CD1c-positive myeloid dendritic cell (primary cell): ENCODE results near the gene TARM1.
A peak's percentile ranks its signal among the peaks of the same experiment; 100 is the strongest.

Experiments
- DNase-seq: peaks from one replicate; pipeline ENCODE4 v3.0.0-alpha.2; 2016; ENCODE audit errors: extremely low spot score

The TARM1 gene

DNA sequence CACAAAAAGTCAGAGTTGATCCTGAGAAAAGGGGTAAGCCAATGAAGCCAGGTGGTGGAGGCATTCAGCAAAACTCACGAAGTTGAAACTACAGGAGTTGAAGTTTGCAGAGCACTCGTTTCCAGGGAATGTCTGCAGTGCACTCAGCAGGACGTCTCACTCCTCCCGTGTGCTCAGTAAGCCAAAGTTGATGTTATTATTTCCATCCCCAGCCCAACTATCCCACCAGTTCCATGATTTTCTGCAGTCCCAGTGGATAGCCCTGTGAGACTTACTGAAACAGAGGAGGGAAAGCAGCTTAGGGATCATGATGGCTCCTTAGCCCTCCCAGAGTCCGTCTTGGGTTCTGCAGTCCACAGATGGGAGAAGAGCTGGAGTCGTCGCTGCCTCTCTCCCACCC lies at the start of gene TARM1:
Gene TARM1 (minus strand): TSS at position 334 of the 400 bp plus-strand sequence. CDS start 25 bp downstream, at position 309.
- DNase-seq, result no peak

DNA sequence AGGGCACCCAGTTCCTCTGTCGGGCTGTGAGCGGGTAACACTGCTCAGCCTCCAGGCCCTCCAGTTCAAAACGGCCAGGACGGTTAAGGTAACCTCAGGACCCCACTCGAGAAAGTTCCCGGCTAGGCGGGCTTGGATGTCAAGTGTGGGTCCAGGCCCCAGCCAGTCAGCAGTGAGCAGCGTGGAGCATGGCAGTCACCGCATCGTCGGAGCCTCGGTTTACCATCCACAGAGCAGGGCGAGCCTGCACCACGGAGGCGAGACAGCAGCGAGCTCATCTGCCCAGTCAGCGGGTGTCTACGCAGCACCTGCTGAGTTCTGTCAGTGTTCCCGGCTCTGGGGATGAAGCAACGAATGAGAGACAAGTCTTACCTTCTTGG lies 48.4 kb upstream of the TARM1 start:
- no peak for DNase-seq

DNA sequence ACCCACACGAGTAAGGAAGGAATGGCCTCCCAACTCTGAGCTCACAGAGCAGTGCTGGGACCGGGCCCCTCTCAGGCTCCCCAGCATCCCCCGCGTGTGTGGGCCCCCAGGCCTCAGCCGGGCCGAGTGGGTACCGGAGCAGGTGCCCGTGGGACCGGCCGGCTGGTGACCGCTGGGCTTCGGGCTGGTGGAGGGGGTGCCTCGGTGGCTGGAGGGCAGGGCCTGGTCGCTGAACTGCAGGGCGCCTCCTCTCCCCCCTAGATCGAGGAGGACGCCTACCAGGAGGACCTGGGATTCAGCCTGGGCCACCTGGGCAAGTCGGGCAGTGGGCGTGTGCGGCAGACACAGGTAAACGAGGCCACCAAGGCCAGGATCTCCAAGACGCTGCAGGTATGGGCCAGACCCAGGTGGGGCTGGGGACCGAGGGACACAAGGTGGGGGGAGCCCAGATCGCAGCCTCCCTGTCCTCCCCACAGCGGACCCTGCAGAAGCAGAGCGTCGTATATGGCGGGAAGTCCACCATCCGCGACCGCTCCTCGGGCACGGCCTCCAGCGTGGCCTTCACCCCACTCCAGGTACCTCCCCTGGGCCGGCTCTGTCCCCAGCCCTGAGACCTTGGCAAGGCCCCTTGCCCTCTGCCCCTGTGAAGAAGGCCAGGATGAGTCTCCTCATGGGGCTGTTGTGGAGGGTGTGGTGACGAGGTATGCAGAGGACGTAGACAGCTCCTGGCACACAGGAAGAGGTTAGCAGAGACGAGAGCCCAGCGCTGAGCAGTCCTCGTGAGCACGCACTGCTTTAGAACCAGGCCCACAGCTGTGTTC lies 47.8 kb upstream of the TARM1 start:
- DNase-seq, result no peak

DNA sequence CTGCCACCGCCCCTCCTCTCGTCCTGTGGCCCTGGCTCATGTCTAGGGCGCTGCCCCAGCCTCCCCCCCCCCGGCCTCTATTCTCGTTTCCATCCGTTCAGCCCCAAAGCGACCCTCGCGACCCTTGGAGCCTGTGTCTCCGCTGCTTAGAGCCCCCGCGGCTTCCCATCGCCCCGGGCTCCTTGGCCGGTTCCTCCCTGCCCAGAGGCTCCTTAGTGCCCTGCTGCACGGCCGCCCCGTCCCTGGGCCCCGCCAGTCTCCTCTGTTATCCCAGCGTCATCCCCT lies 47.2 kb upstream of the TARM1 start:
- DNase-seq, result no peak

DNA sequence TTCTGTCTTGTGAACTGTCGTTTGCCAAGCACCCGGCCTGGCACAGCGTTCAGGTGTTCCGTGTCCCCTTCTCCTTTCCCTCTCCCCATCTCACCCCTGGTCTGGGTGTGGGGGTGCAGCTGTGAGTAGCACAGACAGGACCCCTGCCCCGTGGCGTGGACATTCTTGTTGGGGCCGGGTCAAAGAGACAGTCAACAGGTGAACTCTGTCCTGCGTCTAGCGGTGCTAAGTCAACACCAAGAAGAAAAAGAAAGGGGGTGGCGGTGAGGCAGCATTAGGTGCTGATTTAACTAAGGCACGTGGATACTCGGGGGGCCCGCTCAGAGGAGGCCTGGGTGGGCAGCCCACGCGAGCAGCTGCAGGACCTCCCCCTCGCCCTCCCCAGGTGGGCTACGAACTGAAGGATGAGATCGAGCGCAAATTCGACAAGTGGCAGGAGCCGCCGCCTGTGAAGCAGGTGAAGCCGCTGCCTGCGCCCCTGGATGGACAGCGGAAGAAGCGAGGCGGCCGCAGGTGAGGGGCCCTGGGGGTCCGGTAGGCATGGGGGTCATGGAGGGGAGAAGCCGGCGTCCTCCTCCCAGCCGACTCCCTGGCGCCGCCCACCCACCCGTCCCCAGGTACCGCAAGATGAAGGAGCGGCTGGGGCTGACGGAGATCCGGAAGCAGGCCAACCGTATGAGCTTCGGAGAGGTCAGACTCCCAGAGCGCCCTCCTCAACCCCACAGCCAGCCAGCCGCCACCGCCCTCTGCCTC lies 46.7 kb upstream of the TARM1 start:
- DNase-seq, result no peak

DNA sequence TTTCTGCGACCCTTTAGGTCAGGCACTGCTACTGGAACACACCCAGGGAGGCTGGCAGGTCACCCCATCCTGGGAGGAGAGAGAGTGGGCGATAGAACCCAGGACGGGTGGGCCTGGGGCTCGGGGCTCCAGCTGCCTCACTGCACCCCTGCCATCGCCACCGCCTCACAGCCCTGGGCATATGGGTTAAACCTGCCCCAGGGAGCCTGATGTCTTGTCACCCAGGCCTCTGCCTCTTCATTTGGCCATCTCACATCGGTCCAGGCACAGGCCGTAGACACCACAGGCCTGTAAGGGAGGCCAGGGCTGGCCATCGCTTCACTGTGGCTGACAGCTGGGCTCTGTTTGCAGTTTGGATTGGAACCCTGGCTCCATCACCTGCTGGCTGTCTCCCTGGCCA lies 44.5 kb upstream of the TARM1 start:
- DNase-seq, result no peak

DNA sequence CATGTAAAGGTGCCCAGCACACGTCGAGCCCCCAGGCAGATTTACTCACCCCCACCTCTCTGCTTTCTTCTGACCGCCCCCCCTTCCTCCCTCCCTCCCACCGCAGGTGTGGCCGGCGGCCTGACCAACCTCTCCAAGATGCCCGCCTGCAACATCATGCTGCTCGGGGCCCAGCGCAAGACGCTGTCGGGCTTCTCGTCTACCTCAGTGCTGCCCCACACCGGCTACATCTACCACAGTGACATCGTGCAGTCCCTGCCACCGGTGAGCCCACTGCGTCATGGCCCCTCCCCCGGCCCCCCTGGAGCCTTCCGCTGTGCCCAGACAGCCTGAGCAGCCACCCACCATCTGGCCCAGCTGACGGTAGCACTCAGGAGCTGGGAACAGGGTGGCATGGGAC lies 43.2 kb upstream of the TARM1 start:
- no peak for DNase-seq

DNA sequence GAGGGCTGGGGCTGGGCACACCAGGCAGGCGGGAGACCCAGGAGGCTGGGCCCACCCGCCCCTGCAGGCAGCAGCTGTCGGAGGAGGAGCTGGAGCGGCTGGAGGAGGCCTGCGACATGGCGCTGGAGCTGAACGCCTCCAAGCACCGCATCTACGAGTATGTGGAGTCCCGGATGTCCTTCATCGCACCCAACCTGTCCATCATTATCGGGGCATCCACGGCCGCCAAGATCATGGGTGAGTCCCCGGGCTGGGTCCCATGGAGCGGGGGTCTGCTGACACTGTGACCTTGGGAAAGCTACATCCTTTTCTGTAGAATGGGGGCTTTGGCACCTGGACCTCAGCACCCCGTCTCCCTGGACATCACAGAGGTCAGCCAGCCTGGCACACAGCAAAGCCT lies 42.5 kb upstream of the TARM1 start:
- no peak for DNase-seq

DNA sequence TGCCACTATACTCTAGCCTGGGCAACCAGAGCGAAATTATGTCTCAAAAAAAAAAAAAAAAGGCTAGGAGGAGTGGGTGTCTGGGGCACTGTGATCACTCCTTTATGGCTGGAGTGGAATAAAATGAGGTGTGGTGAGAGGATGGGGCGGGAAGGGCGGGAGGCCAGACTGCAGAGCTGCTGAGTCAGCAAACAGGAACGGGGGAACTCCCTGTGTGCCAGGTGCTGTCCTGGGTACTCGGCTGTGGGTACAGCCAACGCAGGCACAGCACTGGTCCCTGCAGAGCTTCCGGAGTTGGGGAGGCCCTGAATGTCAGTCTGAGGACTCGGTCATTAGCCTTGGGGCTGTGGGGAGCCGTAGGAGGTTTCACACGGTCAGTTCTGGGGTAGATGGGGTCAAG lies 40.1 kb upstream of the TARM1 start:
- no peak for DNase-seq

DNA sequence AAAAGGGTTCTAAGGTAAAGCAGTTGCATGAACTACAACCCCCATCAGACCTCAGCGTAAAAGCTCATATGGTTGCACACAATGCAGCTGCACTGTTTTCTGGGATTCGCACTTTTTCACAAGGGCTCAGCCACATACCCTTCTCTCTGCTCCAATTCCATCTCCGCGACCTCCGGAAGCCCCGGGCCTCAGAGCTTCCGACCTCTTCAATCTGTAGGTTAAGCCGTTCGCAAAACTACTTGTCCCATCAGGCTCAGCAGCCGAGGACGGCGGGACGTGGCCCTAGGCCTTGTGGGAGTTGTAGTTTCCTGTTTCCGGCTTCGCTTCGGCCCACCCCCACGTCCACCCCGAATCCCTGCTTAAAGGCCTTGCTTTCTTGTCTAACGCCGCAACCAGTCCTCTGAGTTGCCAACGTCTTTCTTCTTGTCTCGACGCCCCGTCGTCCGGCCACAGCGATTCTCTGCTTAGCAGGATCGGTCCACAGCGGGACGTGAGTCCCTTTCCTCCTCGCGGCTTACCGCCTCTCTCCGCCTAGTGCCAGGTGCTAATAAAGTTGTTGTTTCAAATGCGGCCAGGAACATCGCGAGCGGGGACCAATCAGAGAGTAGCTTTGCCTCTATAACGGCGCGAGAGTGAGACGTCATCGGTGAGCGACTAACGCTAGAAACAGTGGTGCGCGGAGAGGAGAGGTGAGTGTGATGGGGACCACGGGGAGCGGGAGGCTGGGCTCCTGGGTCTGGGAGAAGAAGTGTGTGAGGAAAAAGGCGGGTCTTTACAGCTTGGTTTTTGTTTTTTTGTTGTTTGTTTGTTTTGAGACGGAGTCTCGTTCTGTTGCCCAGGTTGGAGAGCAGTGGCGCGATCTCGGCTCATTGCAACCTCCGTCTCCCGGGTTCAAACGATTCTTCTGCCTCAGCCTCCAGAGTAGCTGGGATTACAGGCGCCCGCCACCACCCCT lies 34.2 kb upstream of the TARM1 start, which contains the start of the genes PRPF31 and TFPT:
Gene PRPF31 (plus strand): TSS at position 646 of the 955 bp plus-strand sequence. CDS start 2,525 bp downstream, outside the sequence.
Gene TFPT (minus strand): TSS at position 549 of the 955 bp plus-strand sequence. CDS start 388 bp downstream, at position 161.
- peak; percentile 99 for DNase-seq

DNA sequence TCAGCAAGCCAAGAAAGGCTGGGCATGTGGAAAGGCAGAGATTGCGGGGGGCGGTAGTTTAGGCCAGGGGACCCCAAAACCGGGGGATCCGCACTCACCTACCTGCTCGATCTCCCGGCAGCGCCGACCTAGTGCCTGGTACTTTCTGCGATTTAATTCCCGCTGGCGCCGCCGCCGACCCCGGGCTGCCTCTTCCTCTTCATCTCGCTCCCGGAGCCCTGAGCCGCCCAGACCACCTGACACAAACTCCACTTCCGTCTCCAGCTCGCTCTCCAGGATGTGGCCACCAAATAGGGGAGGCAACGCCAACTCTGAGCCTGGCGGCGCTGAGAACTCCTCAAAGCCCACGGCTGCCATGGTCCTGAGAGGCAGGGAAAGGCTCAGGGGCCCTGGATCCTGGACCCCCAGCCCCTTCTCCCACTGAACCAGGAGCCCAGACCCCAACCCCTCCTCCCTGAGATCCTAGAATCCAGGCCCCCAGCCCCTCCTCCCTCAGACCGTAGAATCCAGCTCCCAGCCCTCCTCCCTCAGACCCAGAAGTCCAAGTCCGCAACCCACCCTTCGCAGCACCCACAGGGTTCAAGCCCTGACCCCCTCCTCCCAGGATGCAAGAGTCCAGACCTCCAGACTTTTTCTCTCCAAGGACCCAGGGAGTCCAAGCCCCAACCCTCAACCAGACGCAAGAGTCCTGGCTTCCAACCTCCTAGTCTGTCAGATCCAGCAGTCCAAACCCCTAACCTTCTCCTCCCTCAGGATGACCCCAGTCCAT lies 33.4 kb upstream of the TARM1 start:
- peak; percentile 74 for DNase-seq

DNA sequence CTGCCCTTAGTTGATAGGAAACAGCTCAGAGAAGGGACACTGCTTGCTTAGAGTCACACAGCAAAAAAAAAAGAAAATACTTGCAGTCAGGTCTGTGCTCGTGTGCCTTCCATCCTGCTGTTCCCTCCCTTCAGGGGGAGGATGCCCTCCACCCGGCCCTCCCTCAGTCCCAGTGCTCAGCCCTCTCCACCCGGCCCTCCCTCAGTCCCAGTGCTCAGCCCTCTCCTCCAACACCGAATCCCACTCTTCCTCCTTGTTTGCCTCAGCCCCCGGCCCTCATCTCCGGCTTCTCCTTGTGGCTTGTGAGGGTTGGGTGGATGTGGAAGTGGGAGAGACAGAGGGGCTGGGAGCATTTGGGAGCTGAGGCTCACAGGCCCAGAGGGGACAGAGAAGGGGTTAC lies 28.5 kb upstream of the TARM1 start:
- no peak for DNase-seq

DNA sequence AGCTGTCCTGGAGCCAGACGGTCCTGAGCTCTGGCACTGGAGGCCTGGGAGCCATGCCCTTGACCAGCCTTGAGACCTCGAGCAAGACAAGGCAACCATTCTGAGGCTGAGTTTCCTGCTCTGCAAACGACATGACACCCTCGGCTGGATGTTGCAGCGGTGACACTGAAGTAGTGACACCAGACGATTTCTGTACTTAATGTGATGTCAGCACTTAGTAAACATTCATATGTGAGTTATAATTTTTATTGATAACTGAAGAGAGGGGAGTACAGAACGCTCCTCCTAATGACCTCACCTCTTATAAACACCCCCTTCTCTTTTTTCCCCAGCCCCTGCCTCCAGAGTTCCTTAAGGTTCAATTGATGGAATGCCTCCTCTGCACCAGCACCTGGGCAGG lies 27.3 kb upstream of the TARM1 start:
- no peak for DNase-seq

DNA sequence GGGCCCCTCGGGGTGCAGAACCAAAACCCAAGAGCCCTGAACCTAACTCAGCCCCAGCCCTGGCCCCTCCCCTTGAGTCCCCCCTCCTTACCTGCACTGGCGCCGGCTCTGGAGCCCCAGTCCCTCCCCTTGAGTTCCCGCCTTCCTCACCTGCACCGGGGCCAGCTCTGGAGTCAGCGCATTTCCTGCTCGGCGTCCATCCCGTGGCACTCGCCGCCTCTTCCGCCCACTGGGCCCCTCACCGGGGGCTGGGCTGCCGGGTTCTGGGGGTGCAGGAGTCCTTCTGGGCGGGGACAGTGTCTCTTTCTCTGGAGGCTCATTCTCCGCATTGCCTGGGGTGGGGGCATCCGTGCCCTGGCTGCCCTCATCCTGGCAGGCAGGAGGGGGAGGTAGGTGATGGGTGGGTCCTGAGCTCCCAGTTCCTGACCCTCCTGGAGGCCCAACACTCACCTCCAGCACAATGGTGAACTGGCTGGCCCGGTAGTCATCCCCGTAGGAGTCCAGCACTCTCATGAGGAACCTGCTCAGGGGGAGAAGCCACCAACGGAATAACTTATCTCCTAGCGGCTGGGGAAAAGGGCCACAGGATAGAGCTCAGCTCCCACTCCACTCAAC lies 26.8 kb upstream of the TARM1 start:
- no peak for DNase-seq

DNA sequence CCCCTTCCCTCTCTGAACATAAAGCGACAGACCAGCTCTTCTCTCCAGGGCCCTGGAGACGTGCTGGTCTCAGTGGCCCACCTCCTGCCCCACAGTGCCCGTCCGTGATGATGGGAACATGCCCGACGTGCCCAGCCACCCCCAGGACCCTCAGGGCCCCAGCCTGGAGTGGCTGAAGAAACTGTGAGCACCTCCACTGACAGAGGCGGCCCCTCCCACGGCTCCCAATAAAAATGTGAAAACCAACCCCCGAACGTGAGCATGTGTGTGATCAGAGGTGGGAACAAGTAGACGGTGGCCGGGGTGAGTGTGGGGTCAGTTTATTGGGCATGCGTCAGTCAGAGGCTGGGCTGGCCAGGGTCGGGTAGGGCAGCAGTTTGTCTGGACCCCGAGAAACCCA lies 25.6 kb upstream of the TARM1 start:
- no peak for DNase-seq

DNA sequence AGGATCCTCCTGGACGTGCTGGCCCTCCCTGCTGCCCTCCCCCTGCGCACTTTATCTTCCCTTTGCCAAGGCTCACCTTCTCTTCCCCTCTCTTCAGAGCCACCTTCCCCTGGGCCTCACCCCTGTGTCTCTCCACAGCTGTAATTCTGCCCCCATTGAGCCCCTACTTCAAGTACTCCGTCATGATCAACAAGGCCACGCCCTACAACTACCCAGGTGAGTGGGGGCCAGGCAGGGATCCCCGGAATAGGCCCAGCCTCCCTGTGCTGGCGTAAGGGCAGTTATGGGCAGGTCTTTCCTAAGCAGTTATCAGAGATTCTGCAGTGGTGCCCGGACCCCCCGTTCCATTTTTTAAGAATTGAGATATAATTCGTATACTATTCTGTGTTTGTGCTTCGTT lies 24.6 kb upstream of the TARM1 start:
- DNase-seq, result no peak

DNA sequence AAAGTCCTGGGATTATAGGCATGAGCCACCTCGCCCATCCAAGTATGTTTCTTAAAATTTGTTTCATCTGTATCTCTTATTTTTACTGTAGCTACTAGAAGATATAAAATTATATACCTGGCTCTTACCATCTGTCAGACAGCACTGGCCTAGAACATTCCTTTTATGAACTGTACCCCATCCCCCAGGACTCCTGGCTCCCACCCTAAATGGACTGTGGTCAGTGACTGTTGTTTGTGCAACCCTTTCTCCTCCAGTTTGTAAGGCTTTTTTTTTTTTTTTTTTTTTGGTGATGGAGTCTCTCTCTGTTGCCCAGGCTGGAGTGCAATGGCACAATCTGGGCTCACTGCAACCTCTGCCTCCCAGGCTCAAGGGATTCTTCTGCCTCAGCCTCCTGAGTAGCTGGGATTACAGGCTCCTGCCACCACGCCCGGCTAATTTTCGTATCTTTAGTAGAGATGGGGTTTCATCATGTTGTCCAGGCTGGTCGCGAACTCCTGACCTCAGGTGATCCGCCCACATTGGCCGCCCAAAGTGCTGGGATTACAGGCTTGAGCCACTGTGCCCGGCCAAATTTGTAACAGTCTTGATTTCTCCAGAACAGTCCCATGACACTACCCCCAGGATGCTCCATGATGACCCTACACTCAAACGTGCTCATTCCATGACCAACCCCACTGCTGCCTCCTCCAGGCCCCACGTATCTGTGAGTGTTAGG lies 24.0 kb upstream of the TARM1 start:
- DNase-seq, result no peak

DNA sequence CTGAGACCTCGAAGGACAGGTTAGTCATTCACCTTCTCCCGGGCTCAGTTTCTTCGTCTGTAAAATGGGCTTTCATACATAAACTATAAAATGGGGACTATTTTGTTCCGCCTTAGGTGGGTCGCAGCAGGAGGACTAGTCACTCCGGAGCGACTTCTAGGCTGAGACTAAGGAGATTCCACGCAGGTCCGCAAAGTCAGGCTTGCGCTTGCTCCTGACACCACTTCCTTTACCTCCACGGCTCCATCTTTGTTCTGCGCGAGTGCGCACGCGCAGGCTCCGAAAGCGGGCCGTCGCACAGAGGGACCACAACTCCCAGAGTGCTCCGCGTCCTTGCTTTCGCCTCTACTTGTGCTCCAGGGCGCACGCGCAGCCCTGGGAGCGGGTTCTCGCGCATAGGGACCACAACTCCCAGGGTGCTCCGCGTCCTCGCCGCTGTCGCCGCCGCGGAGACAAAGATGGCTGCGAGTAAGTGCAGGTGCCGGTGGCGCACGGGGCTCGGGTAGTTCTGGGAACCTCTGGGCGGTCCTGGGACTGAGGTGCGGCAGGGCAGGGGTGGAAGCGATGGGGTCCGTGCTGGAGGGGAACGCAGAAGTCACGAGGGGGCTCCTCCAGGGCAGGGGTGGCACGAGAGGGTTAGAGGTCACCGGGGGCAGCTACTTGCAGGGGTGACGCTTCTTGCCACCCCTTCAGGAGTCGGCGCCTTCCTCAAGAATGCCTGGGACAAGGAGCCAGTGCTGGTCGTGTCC lies 21.4 kb upstream of the TARM1 start, which contains the start of gene NDUFA3:
Gene NDUFA3 (plus strand): TSS at position 435 of the 749 bp plus-strand sequence. CDS start 24 bp downstream, at position 459.
- peak; percentile 100 for DNase-seq

DNA sequence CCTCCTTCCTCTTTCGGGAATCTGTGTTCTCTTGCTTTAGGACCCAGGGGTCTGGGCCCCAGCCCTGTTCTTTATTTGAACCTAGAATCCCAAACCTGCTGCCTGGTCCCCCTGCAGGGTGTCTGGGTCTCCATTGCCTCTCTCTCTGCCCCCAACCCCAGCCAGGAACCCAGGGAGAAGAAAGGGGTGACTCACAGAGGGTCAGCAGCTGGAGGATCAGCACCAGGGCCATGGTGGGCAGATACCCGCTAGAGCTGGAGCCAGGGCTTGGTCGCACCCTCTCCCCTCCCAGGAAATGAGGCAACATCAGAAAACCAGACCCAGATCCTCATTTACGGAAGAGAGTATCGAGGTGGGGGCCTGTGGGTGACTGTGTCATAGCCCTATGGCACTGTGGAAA lies 19.4 kb upstream of the TARM1 start, which contains the start of gene OSCAR:
Gene OSCAR (minus strand): TSS at position 243 of the 400 bp plus-strand sequence. CDS start 11 bp downstream, at position 232.
- peak; percentile 88 for DNase-seq
